ENCODE data around the gene P2RX1. TPM values are rescaled to one million over a fixed set of nuclear protein-coding genes. Genes with fewer than 3 reads are reported as not detected.
A peak's percentile ranks its signal among the peaks of the same experiment; 100 is the strongest.

P2RX1 gene
- total and polyA plus RNA-seq, 2 experiments from 2014 or later: 0.31 to 2.2 TPM

GRCh38 chr17:3893003-3893719 is 23.1 kb downstream of the P2RX1 start, which contains the start of gene CAMKK1:
Gene CAMKK1 (minus strand): TSS chr17:3893053. CDS start chr17:3885687, 7,366 bp downstream.
- Histone ChIP-seq H3K27me3 (ENCODE audit: insufficient read depth) (no peaks in the 10 kb centered on the region), H3K79me2 (replicated peaks; ENCODE audit: insufficient read depth) (0 out of 2 replicates have a peak, but pooled peaks cover 4% of the 10 kb centered on the region), H3K36me3 (ENCODE audit: insufficient read depth) (no peaks in the 10 kb centered on the region), H3K9me2 (ENCODE audit: insufficient read depth) (no peaks in the 10 kb centered on the region), H3K4me2 (peak within 1 kb of the TSS; percentile 90), H3K27ac (ENCODE audit: low read depth) (no peak within 1 kb of the TSS), H2AFZ (peak within 1 kb of the TSS; percentile 93), H3K4me1 (ENCODE audit: insufficient read depth) (peaks cover 24% of the 10 kb centered on the region), H3F3A (replicated peaks; ENCODE audit: low read depth) (peaks cover 14% of the 10 kb centered on the region; the same call in 1 of the 2 replicates), H3K4me3 (peak within 1 kb of the TSS; percentile 83), H4K20me1 (replicated peaks; ENCODE audit: insufficient read depth) (no peaks in the 10 kb centered on the region)
- TF ChIP-seq POLR2AphosphoS5 (IDR thresholded peaks at IDR 0.05; ENCODE audit: low read depth) (no peak; the same call in 1 of the 2 replicates), STAT1 (IDR thresholded peaks at IDR 0.05; ENCODE audit: unreplicated experiment) (no peak), ZNF462 (CRISPR knock-in tag; IDR thresholded peaks at IDR 0.05) (no peak), REST (IDR thresholded peaks at IDR 0.05; ENCODE audit: unreplicated experiment) (no peak), EZH2phosphoT487 (IDR thresholded peaks at IDR 0.05; ENCODE audit: unreplicated experiment) (no peak), EZH2 (IDR thresholded peaks at IDR 0.05; ENCODE audit: low read depth, unreplicated experiment) (no peak), JUNB (IDR thresholded peaks at IDR 0.05; ENCODE audit: unreplicated experiment) (no peak), CREB1 (CRISPR knock-in tag; IDR thresholded peaks at IDR 0.05; ENCODE audit: low read depth) (no peak), ZNF114 (CRISPR knock-in tag; IDR thresholded peaks at IDR 0.05) (no peak), CTCF (conservative IDR thresholded peaks at IDR 0.05; ENCODE audit: low read depth in 2 of 2) (no peak), ZNF331 (CRISPR knock-in tag; IDR thresholded peaks at IDR 0.05; ENCODE audit: low read depth) (no peak), NANOG (IDR thresholded peaks at IDR 0.05; ENCODE audit: borderline replicate concordance) (no peak)
- TF ChIP-seq, protein P1, sequence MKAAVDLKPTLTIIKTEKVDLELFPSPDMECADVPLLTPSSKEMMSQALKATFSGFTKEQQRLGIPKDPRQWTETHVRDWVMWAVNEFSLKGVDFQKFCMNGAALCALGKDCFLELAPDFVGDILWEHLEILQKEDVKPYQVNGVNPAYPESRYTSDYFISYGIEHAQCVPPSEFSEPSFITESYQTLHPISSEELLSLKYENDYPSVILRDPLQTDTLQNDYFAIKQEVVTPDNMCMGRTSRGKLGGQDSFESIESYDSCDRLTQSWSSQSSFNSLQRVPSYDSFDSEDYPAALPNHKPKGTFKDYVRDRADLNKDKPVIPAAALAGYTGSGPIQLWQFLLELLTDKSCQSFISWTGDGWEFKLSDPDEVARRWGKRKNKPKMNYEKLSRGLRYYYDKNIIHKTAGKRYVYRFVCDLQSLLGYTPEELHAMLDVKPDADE (IDR thresholded peaks at IDR 0.05): no peak
- peak; percentile 94 for DNase-seq (ENCODE audit: low spot score)
- peak within 1 kb of the TSS; percentile 84 for H3K4me3 Mint-ChIP-seq
- H3K27ac Mint-ChIP-seq: peak within 1 kb of the TSS; percentile 89
- no peaks in the 10 kb centered on the region; the same call in 2 of the 3 replicates for H3K36me3 Mint-ChIP-seq (ENCODE audit: low read depth)
- peaks cover 24% of the 10 kb centered on the region for H3K27me3 Mint-ChIP-seq (ENCODE audit: insufficient read depth, low read depth, poor library complexity)
- peaks cover 3% of the 10 kb centered on the region; the same call in 1 of the 3 replicates for H3K9me3 Mint-ChIP-seq
- ATAC-seq: peak; percentile 69
- peaks cover 40% of the 10 kb centered on the region for H3K4me1 Mint-ChIP-seq
